SK-N-SH treated with all-trans-retinoic acid at 6 μM for 48 hours (cell line): ENCODE results near the gene COX5A.

Experiments used
- ATAC-seq: fragments of 200-7000 bp; cut with Tn5 transposase; 3 replicates; pipeline ENCODE4 v1.9.1; 2020; ENCODE audit warnings: mild to moderate bottlenecking, moderate library complexity
- ARNTL ChIP-seq: fragments of 450-650 bp; formaldehyde crosslinking; IDR thresholded peaks from 2 replicates; pipeline ENCODE4 v1.5.0; 2020; ENCODE audit warnings: low read depth, mild to moderate bottlenecking, moderate library complexity, borderline replicate concordance
- BACH2 ChIP-seq: fragments of 250-450 bp; sonication (Bioruptor Pico); IDR thresholded peaks from 2 replicates; pipeline ENCODE4 v1.9.0; 2021; ENCODE audit warnings: mild to moderate bottlenecking, borderline replicate concordance
- CREB5 ChIP-seq: fragments of 250-450 bp; sonication (Bioruptor Pico); IDR thresholded peaks from 2 replicates; pipeline ENCODE4 v1.5.1; 2020; ENCODE audit warnings: low read depth, mild to moderate bottlenecking, moderate library complexity
- CSDC2 ChIP-seq: fragments of 250-450 bp; sonication (Bioruptor Pico); IDR thresholded peaks from 2 replicates; pipeline ENCODE4 v1.5.0; 2020; ENCODE audit warnings: mild to moderate bottlenecking, moderate library complexity
- CSRNP3 ChIP-seq: fragments of 250-450 bp; sonication (Bioruptor Pico); IDR thresholded peaks from 2 replicates; pipeline ENCODE4 v1.5.1; 2021; ENCODE audit warnings: mild to moderate bottlenecking, moderate library complexity
- ESRRG ChIP-seq: fragments of 250-450 bp; sonication (Bioruptor Pico); IDR thresholded peaks from 2 replicates; pipeline ENCODE4 v1.6.1; 2021; ENCODE audit warnings: mild to moderate bottlenecking
- GLIS3 ChIP-seq: fragments of 250-450 bp; sonication (Bioruptor Pico); IDR thresholded peaks from 2 replicates; pipeline ENCODE4 v1.5.0; 2020; ENCODE audit warnings: mild to moderate bottlenecking, moderate library complexity
- ISL1 ChIP-seq: fragments of 250-450 bp; sonication (Bioruptor Pico); IDR thresholded peaks from 2 replicates; pipeline ENCODE4 v2.1.2; 2022; ENCODE audit warnings: mild to moderate bottlenecking, moderate library complexity
- OSR1 ChIP-seq: fragments of 250-450 bp; sonication (Bioruptor Pico); IDR thresholded peaks from 2 replicates; pipeline ENCODE4 v1.8.0; 2022; ENCODE audit warnings: moderate library complexity, mild to moderate bottlenecking, inconsistent platforms
- PATZ1 ChIP-seq: fragments of 250-450 bp; sonication (Bioruptor Pico); IDR thresholded peaks from 2 replicates; pipeline ENCODE4 v1.8.0; 2020; ENCODE audit warnings: mild to moderate bottlenecking, moderate library complexity, borderline replicate concordance
- POU6F1 ChIP-seq: fragments of 250-450 bp; sonication (Bioruptor Pico); IDR thresholded peaks from 2 replicates; pipeline ENCODE4 v1.8.0; 2021; ENCODE audit warnings: low read depth, mild to moderate bottlenecking, moderate library complexity, borderline replicate concordance
- PPARA ChIP-seq: fragments of 250-450 bp; sonication (Bioruptor Pico); IDR thresholded peaks from 2 replicates; pipeline ENCODE4 v1.5.0; 2020; ENCODE audit warnings: mild to moderate bottlenecking, borderline replicate concordance
- RARB ChIP-seq: fragments of 250-450 bp; sonication (Bioruptor Pico); IDR thresholded peaks from 2 replicates; pipeline ENCODE4 v1.8.0; 2021; ENCODE audit warnings: mild to moderate bottlenecking, moderate library complexity
- SNAI2 ChIP-seq: fragments of 250-450 bp; sonication (Bioruptor Pico); IDR thresholded peaks from 2 replicates; pipeline ENCODE4 v1.5.0; 2020; ENCODE audit warnings: mild to moderate bottlenecking, moderate library complexity
- TCF4 ChIP-seq: fragments of 250-450 bp; sonication (Bioruptor Pico); IDR thresholded peaks from 2 replicates; pipeline ENCODE4 v1.8.0; 2021; ENCODE audit warnings: mild to moderate bottlenecking, moderate library complexity, borderline replicate concordance
- TOX ChIP-seq: fragments of 250-450 bp; sonication (Bioruptor Pico); IDR thresholded peaks from 2 replicates; pipeline ENCODE4 v1.8.0; 2021; ENCODE audit warnings: mild to moderate bottlenecking, moderate library complexity, borderline replicate concordance
- ZC3H10 ChIP-seq: fragments of 250-450 bp; sonication (Bioruptor Pico); IDR thresholded peaks from 2 replicates; pipeline ENCODE4 v1.5.1; 2021; ENCODE audit warnings: mild to moderate bottlenecking, moderate library complexity
- ZFP3 ChIP-seq: fragments of 250-450 bp; sonication (Bioruptor Pico); IDR thresholded peaks from 2 replicates; pipeline ENCODE4 v1.5.0; 2020; ENCODE audit warnings: mild to moderate bottlenecking, moderate library complexity
- ZFP30 ChIP-seq: fragments of 450-650 bp; formaldehyde crosslinking; IDR thresholded peaks from 2 replicates; pipeline ENCODE4 v1.5.0; 2022; ENCODE audit warnings: mild to moderate bottlenecking, moderate library complexity
- ZNF70 ChIP-seq: fragments of 450-650 bp; formaldehyde crosslinking; IDR thresholded peaks from 2 replicates; pipeline ENCODE4 v1.5.0; 2020; ENCODE audit warnings: mild to moderate bottlenecking, moderate library complexity
- ZNF8 ChIP-seq: fragments of 450-650 bp; formaldehyde crosslinking; IDR thresholded peaks from 2 replicates; pipeline ENCODE4 v1.5.0; 2020; ENCODE audit warnings: mild to moderate bottlenecking, moderate library complexity
- TF ChIP-seq, protein P1 (sequence below): fragments of 250-450 bp; sonication (Bioruptor Pico); IDR thresholded peaks from 2 replicates; pipeline ENCODE4 v1.5.0; 2020; ENCODE audit warnings: mild to moderate bottlenecking, moderate library complexity

The COX5A gene

GRCh38 chr15:74960286-74960685, 22.4 kb upstream of the COX5A start:
- no peak for TF ChIP-seq ZFP30 (CRISPR knock-in tag)
- no peak for TF ChIP-seq ZNF8 (CRISPR knock-in tag)
- no peak for TF ChIP-seq ZFP3
- TF ChIP-seq OSR1, result no peak
- TF ChIP-seq, protein P1, sequence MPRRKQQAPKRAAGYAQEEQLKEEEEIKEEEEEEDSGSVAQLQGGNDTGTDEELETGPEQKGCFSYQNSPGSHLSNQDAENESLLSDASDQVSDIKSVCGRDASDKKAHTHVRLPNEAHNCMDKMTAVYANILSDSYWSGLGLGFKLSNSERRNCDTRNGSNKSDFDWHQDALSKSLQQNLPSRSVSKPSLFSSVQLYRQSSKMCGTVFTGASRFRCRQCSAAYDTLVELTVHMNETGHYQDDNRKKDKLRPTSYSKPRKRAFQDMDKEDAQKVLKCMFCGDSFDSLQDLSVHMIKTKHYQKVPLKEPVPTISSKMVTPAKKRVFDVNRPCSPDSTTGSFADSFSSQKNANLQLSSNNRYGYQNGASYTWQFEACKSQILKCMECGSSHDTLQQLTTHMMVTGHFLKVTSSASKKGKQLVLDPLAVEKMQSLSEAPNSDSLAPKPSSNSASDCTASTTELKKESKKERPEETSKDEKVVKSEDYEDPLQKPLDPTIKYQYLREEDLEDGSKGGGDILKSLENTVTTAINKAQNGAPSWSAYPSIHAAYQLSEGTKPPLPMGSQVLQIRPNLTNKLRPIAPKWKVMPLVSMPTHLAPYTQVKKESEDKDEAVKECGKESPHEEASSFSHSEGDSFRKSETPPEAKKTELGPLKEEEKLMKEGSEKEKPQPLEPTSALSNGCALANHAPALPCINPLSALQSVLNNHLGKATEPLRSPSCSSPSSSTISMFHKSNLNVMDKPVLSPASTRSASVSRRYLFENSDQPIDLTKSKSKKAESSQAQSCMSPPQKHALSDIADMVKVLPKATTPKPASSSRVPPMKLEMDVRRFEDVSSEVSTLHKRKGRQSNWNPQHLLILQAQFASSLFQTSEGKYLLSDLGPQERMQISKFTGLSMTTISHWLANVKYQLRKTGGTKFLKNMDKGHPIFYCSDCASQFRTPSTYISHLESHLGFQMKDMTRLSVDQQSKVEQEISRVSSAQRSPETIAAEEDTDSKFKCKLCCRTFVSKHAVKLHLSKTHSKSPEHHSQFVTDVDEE (CRISPR knock-in tag), result no peak
- no peak for TF ChIP-seq BACH2 (CRISPR knock-in tag)
- no peak for TF ChIP-seq ESRRG (CRISPR knock-in tag)
- no peak for TF ChIP-seq SNAI2
- TF ChIP-seq CSRNP3 (CRISPR knock-in tag), result no peak
- no peak for TF ChIP-seq POU6F1 (CRISPR knock-in tag)
- no peak for TF ChIP-seq CSDC2 (CRISPR knock-in tag)
- TF ChIP-seq ARNTL (CRISPR knock-in tag), result no peak
- TF ChIP-seq RARB (CRISPR knock-in tag), result no peak
- no peak for TF ChIP-seq PATZ1
- TF ChIP-seq TCF4 (CRISPR knock-in tag), result no peak
- no peak for TF ChIP-seq ZC3H10 (CRISPR knock-in tag)
- TF ChIP-seq GLIS3, result no peak
- no peak for TF ChIP-seq TOX
- no peak for ATAC-seq

DNA sequence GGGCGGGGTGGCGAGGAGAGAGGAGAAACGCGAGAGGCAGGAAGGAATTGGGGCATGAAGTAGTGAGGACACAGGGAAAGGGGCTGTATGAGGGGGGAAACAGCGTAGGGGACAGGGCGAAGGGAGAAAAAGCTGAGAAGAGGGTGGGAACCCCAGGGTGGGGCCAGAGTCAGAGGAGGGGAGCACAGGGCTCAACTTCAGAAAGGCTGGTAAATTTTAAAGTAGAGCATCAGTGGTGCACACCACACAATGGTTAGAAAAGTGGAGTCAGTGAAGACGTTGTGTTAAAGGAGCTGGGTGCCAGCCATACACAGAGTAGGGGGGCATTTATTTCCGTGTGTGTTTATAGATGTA, 21.7 kb upstream of the COX5A start:
- no peak for TF ChIP-seq ZC3H10 (CRISPR knock-in tag)
- TF ChIP-seq ZNF8 (CRISPR knock-in tag), result no peak
- no peak for TF ChIP-seq PPARA
- no peak for TF ChIP-seq RARB (CRISPR knock-in tag)
- TF ChIP-seq CREB5 (CRISPR knock-in tag), result no peak
- no peak for TF ChIP-seq ARNTL (CRISPR knock-in tag)
- ATAC-seq, result no peak

DNA sequence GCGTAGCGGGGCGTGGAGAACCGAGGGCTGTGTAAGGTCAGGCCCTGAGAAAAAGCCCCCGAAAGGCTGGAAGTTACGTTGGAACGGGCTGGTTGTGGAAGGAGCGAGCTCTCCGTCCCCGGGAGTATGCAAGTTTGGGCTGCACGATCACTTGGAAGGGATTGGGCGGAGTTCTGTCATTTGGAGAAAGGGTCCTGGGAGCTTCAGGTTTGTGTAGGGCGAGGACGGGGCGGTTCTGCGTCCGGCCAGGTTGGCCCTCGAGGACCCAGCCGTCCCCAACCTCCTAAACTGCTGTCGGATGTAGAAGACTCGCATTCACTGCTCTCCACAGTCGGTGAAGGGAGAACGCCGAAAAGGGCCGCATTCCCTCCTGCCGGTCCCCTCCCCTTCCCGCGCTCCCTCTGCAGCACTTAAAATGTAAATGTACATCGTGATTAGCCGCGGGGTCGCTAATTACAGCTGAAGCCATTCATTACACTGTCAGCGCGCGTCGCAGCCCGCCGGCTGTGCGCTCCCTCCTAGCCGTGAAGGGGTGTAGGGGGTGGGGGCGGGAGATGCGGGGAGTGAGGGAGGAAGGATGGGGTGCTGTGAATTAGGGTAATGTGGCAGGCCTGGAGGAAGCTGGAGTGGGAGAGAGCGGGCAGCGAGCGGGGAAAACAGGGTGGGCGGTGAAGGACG, 21.2 kb upstream of the COX5A start:
- TF ChIP-seq ZNF8 (CRISPR knock-in tag), result no peak
- TF ChIP-seq, all 23 proteins: peak for 0
- ATAC-seq, result no peak

DNA sequence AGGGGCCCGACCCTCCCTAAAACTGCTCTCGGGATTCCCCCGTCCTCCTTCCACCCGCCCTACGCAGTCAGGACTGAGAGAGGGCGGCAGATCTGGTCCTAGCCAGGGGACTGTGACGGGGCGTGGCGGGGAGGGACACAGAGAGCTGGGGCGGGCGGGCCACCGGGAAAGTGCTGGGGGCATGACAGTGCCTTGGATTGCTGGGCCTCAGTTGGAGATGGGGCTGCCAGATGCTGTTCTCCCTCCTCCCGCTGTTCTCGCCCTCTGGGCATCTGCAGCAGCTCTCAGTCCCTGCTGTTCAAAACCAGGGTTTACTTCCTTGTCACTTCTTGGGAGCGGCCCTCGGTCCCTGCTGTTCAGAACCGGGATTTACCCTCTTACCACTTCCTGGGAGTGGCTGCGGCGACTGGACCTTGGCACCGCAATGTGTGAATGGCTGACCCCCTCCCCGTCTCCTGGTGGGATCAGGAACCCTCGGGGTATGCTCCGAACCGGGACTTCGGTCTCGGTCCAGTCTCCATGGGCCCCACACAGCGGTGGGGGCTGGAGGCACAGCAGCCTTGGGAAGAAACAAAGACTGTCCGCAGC, 20.5 kb upstream of the COX5A start:
- ATAC-seq, result no peak
- TF ChIP-seq ZC3H10 (CRISPR knock-in tag) (no peak), ZNF70 (CRISPR knock-in tag) (no peak), TOX (no peak), SNAI2 (no peak), TCF4 (CRISPR knock-in tag) (no peak), PPARA (no peak), GLIS3 (no peak), CREB5 (CRISPR knock-in tag) (no peak), ISL1 (no peak), OSR1 (no peak), ZFP30 (CRISPR knock-in tag) (no peak), ZFP3 (no peak)
- TF ChIP-seq, protein P1 (CRISPR knock-in tag), result no peak
